IPS DF 4.7 (cell line): Measurements from ENCODE around the gene COX5A.

Source experiments
- DNase-seq: peaks from one replicate; pipeline ENCODE4 v3.0.0-alpha.2; 2013; ENCODE audit warnings: low spot score; ENCODE audit errors: extremely low read depth

COX5A gene

DNA sequence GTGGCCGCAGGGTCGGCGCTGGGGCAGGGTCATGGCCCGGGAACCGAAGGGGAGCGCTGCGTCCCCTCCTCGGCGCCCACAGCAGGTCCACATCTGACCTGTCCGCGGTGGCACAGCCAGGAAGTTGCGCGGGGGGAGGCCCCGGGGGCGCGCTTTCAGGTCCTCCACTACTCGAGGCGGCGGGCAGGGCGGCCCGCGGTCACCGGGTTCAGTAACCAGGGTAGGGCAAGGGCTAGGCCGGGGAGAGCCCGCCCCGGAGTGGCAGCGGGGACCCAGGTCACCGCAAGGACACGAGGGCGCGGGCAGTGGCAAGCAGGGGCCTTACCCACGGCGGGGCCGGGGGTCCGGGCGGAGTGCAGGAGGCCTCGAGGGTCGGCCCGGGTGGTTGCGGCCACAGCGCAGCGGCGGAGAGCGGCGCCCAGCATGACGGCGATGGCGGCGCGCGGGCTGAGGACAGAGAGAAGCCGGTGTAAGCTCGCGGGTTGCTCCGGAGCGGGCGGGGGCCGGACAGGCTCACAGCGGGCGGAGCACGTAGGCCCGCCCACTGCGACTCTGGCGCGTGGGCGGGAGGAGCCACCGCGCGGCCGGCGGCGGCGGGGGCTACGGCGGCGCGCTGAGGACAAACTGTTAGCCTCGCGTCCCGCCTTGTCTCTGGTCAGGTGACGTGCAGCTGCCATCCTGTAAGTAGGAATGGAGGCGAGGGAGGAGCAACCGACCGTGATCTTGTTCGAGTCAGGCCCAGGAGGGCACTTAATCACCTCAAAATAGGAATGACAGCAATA, at the start of gene COX5A:
Gene COX5A, minus strand, starts transcription at position 484 of the 782 bp plus-strand sequence. Its CDS starts 59 bp downstream, at position 425.
- DNase-seq, result no peak

DNA sequence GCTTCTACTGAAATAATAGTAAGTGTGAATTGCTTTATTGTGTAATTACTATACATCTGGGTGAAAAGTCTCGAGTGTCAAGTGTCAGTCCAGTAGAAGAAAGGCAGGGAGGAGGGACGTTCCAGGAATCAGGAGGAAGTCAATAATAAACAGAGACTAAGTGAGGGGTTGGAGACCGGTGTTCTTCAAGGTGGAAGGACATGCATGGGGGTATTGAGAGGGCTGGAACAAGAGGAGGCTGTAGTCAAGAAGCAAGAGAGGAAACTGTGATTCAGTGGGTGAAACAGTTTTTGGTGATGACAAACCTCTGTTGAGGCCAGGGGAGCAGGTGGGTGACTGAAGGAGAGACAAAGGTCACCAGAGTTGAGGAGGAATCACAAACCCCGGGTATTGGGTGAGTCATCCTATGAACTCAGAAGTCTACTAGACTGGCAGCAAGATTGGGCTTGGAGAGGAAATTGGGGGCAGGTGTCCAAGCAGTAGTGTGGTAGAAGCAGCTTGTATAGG, 45.9 kb upstream of the COX5A start:
- no peak for DNase-seq

- DNase-seq, result no peak
These were observed 44.3 kb upstream of the COX5A start for GRCh38 chr15:74982183-74982582.

DNA sequence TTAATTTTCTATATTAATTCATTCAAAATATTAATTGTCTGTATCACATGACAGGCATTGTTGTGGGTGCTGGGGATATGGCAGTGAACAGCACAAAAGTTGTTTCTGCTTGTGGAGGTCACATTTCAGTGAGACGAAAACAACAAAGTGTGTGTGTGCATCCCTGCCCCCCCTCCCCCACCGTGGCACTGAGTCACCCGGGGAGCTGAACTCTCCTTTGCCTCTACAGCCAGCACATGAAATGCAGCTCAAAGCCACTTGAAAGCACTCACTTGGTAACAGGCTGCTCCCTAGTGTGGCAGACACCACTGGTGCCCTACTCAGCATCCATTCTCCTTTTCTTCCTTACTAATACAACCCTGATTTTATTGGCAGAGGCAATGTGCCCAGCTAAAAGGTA, 40.6 kb upstream of the COX5A start:
- DNase-seq, result no peak

- no peak for DNase-seq
These were observed 40.2 kb upstream of the COX5A start for GRCh38 chr15:74978077-74978476.

DNA sequence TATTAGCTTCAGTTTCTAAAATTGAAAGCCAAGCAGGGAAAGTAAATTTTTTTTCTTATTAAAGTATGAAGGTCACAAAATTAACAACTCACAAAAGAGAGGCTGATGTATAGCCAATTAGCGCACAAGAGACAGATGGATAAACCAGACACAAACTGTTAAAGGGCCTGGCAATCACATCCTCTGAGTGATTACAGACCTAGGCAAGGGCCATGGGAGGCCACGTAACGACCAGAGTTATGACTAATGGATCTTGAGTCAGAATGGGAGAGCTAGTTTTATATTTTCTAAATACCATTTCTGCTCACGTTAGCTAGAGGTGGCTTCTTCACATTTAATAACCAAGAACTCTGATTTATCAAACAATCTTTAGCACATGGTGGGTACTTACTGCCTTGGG, 39.7 kb upstream of the COX5A start:
- DNase-seq, result no peak

- no peak for DNase-seq
These were observed 38.3 kb upstream of the COX5A start for GRCh38 chr15:74976159-74976558.

GRCh38 chr15:74967670-74968069, 29.8 kb upstream of the COX5A start:
- no peak for DNase-seq

DNA sequence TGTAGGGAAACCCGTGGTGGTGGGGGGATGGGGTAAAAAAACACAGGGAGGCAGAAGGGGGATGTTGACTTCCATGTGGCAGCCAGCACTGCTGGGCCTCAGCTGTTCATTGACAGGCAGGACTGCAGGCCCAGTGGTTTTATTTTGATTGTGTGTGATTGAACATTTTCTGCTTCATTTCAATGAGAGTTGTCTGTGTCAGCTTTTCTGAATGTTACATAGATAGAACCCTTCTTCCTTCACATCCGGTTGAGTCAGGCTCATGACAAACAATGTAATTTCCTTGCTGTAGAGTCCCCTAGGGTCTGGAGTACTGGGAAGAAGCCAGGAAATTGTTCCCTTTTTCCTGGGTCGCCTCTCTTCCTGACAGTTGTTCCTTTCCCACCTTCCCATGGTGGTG, 26.9 kb upstream of the COX5A start:
- DNase-seq, result no peak

- DNase-seq, result no peak
These were observed 25.3 kb upstream of the COX5A start for GRCh38 chr15:74963213-74963612.

DNA sequence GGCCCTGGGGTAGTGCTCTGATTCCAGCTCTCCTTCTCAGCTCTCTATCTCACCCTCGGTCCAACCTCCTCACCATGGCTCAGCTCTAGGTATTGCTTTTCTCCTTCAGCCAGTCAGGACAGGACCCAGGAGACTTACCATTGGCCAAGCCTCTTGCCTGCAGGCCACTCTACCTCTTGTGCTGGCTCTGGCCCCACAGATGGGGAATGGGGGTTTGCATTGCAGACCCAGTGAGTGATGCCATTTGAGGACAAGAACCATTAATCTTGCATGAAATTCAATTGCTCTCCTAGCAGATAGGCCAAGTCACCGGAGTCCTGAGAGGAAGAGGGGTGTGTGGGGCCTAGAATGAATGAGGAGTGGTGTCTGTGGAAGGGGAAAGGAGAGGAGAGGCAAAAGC, 24.8 kb upstream of the COX5A start:
- DNase-seq, result no peak

- no peak for DNase-seq
These were observed 24.3 kb upstream of the COX5A start for GRCh38 chr15:74962219-74962618.

GRCh38 chr15:74961616-74962015, 23.7 kb upstream of the COX5A start:
- no peak for DNase-seq

DNA sequence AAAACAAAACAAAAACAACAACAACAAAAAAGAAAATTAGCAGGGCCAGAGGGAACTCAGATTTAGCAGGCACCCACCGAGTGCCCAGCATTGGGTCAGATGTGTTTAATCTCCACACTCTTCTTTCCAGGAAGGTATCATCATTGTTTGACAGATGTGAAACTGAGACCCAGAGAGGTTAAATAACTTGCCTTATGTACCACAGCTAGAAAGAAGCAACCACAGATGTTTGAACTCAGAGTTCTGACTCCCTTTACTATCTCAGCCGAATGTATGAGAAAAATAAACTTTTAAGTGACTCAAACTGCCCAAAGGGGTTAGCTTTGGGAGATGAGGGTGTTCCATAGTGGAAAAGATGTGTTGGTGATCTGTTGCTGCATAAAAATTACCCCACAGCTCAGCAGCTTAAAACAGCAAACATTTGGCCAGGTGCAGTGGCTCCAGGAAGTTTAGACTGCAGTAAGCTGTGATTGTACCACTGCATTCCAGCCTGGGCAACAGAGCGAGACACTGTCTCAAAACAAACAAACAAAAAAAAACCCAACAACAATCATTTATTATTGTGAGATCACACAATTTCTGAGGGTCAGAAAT, 23.2 kb upstream of the COX5A start:
- DNase-seq, result no peak

DNA sequence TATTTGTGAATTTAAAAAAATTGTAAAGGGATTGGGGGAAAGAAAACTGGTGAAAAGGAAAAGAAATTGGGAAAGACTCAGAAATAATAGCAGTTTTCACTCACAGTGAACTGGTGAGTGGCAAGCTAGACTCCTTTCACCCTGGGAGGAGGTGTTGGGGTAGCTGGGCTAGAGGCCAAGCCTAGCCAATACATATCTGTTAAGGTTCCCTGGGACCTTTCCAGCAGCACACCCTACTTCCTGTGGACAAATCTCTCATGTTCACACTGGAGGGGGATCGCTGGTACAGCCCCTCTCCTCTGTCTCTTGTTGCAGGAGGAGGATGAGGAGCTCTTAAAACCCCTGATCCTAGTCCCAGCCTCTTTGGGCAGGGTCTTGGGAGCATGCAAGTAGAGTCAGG, 22.4 kb upstream of the COX5A start:
- no peak for DNase-seq

DNA sequence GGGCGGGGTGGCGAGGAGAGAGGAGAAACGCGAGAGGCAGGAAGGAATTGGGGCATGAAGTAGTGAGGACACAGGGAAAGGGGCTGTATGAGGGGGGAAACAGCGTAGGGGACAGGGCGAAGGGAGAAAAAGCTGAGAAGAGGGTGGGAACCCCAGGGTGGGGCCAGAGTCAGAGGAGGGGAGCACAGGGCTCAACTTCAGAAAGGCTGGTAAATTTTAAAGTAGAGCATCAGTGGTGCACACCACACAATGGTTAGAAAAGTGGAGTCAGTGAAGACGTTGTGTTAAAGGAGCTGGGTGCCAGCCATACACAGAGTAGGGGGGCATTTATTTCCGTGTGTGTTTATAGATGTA, 21.7 kb upstream of the COX5A start:
- DNase-seq, result no peak

GRCh38 chr15:74958908-74959585, 21.2 kb upstream of the COX5A start:
- no peak for DNase-seq

DNA sequence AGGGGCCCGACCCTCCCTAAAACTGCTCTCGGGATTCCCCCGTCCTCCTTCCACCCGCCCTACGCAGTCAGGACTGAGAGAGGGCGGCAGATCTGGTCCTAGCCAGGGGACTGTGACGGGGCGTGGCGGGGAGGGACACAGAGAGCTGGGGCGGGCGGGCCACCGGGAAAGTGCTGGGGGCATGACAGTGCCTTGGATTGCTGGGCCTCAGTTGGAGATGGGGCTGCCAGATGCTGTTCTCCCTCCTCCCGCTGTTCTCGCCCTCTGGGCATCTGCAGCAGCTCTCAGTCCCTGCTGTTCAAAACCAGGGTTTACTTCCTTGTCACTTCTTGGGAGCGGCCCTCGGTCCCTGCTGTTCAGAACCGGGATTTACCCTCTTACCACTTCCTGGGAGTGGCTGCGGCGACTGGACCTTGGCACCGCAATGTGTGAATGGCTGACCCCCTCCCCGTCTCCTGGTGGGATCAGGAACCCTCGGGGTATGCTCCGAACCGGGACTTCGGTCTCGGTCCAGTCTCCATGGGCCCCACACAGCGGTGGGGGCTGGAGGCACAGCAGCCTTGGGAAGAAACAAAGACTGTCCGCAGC, 20.5 kb upstream of the COX5A start:
- no peak for DNase-seq

- no peak for DNase-seq
These were observed 19.7 kb upstream of the COX5A start for GRCh38 chr15:74957476-74958035.

DNA sequence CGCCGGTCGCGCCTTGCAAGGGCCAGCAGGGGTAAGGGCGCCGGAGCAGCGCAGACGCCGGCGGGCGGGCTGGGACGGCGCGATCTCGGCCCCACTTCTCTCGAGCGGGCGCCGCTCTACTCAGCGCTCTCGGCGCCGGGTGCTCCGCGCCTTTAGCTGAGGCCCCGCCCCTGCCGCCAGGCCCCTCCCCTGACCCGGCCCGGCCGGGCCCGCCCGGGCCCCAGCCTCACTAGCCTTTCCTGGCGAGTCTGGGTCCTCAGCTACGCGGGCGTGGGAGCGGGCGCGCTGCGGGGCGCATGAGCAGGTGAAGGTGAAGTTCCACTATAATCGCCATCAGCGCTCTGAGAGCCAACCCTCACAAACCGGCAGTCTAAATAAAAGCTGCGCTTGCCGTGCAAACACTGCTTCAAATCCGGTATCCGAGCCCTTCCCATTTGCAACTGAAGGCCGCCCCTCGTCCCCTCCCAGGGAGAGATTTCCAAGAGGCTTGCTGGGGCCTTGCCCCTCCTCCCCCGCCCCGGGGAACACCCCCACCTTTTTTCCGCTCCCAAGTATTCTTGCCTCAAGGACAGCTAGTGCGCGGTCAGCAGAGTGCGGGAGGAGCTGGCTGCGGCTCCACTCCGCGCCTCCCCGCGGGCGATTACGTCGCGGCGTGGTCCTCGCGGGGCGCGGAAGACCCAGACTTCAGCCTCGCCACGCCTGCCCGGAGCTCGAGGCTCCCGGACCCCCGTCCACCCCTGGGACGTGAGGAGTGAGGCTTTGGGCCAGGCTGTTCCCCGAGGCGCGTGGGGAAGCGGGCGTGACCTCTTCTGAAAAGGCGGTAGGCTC, 19.0 kb upstream of the COX5A start, which contains the start of gene RPP25:
Gene RPP25, minus strand, starts transcription at position 125 of the 828 bp plus-strand sequence. CDS start 189 bp downstream, outside the sequence.
- no peak for DNase-seq
